Spleen (tissue), 13 donors: ENCODE results near the gene TENT5A. TPM values are rescaled to one million over a fixed set of nuclear protein-coding genes. Genes with fewer than 3 reads are reported as not detected.

Experiments
- DNase-seq: peaks from one replicate; pipeline ENCODE4 v3.0.0-alpha.2; 2020
- H3K27ac ChIP-seq, 8 donors: fragments of 200-600 bp; sonication (generic) in 7 of 8; 1 replicate in 4 of 8; 2 replicates in 4 of 8; pipeline versions ENCODE4 v1.5.0 to v1.8.0; 2016 to 2021; ENCODE audit warnings: inconsistent platforms in 4 of 8, mild to moderate bottlenecking in 4 of 8, moderate library complexity in 1 of 8
- H3K27me3 ChIP-seq, 7 donors: fragments of 200-600 bp; sonication (generic) in 6 of 7; replicated peaks in 1 of 7; 1 replicate in 4 of 7; 2 replicates in 3 of 7; pipeline versions ENCODE4 v1.5.0 to v1.8.0; 2016 to 2021; ENCODE audit warnings: inconsistent platforms in 3 of 7, mild to moderate bottlenecking in 1 of 7
- H3K36me3 ChIP-seq, 6 donors: fragments of 200-600 bp; sonication (generic) in 5 of 6; 1 replicate in 4 of 6; 2 replicates in 2 of 6; pipeline versions ENCODE4 v1.5.0 to v1.8.0; 2016 to 2021; ENCODE audit warnings: inconsistent platforms in 2 of 6
- H3K4me1 ChIP-seq, 6 donors: fragments of 200-600 bp; sonication (generic) in 5 of 6; 1 replicate in 3 of 6; 2 replicates in 3 of 6; pipeline versions ENCODE4 v1.5.0 to v1.8.0; 2016 to 2021; ENCODE audit warnings: inconsistent platforms in 3 of 6
- H3K4me3 ChIP-seq, 8 donors: fragments of 200-600 bp; sonication (generic) in 7 of 8; 1 replicate in 4 of 8; 2 replicates in 4 of 8; pipeline versions ENCODE4 v1.5.0 to v1.8.0; 2016 to 2021; ENCODE audit warnings: inconsistent platforms in 4 of 8, mild to moderate bottlenecking in 4 of 8, moderate library complexity in 2 of 8
- H3K9me3 ChIP-seq, 8 donors: fragments of 200-600 bp; sonication (generic) in 7 of 8; 1 replicate in 4 of 8; 2 replicates in 4 of 8; pipeline versions ENCODE4 v1.5.0 to v1.8.0; 2016 to 2021; ENCODE audit warnings: inconsistent platforms in 4 of 8
- CTCF ChIP-seq, 11 experiments: fragments of 200-600 bp in 7 of 11; fragments of 450-650 bp in 4 of 11; sonication (generic) in 4 of 11; IDR thresholded peaks in 8 of 11; conservative IDR thresholded peaks in 3 of 11; 1 replicate in 7 of 11; 2 replicates in 4 of 11; pipeline versions ENCODE4 v1.4.0 to v1.8.0; 2016 to 2021; ENCODE audit warnings: antibody characterized with exemption in 11 of 11, inconsistent platforms in 4 of 11, mild to moderate bottlenecking in 1 of 11
- POLR2A ChIP-seq, 3 donors: fragments of 450-650 bp; IDR thresholded peaks; one replicate each; pipeline ENCODE4 v1.5.1; 2017; ENCODE audit warnings: antibody characterized with exemption in 3 of 3, mild to moderate bottlenecking in 1 of 3
- POLR2AphosphoS5 ChIP-seq, 3 donors: sonication (generic); formaldehyde crosslinking; IDR thresholded peaks; one replicate each; pipeline ENCODE4 v1.5.1; 2017; ENCODE audit warnings: antibody characterized with exemption in 3 of 3
- WGBS, 5 donors: extraction: QIAGEN DNeasy Blood & Tissue Kit in 3 of 5; methylation state at CpG; one replicate each; pipeline versions ENCODE4 v1.1.5 to v1.1.7; 2013 to 2018; 5-methylcytosine and 5-hydroxymethylcytosine counted together
- intact Hi-C: fragments of 100-400 bp; cut with DNase I; formaldehyde crosslinking; loops from one replicate; pipeline ENCODE4 v1.15.0; 2023; ENCODE audit warnings: low total_unique reads
- long read RNA-seq, 2 donors: transcript quantifications; one replicate each; lab custom pipeline, GENCODE V29; 2026
- polyA plus RNA-seq, 3 donors: library from polyadenylated mRNA; stranded (reverse); fragments of 200-250 nt; gene quantifications; one replicate each; pipeline ENCODE4 v1.2.1, GENCODE V29; 2013
- total RNA-seq, 7 donors: library from RNA; depleted of rRNA in 3 of 7; stranded (reverse); fragments of >200 nt in 3 of 7; fragmentation: NEBNext Ultra II Directional in 4 of 7; extraction: Animal tissue kit (Norgen Biotek cat#: 25700) in 4 of 7; gene quantifications; one replicate each; pipeline versions ENCODE4 v1.1.0 to v1.2.1, GENCODE V29; 2016 to 2021
- donor health status: healthy with polysubstance abuse.
- donor health status: DM: no; HTN: no; CAD: no; lungs with moderate emphysema.
- donor health status: DM: no; HTN: no; CAD: no.
- donor health status: Bipolar disorder and iron deficiency.
- donor health status: healthy.
- donor health status: DM: no; HTN: no; CAD: no.
- donor health status: DM: yes; HTN: yes; CAD: no.

The TENT5A gene
- total RNA-seq (10 to 100 TPM in 6 of 7 donors, 1 to 10 TPM in 1; 10.0 to 25.2 (median 17.4) TPM), polyA plus RNA-seq (1 to 10 TPM; 3.0 to 5.8 (median 4.4) TPM)
- long read RNA-seq, donor 1, full-length matches to known transcripts, result 6 of 6 reads
- long read RNA-seq, donor 1, partial matches to known transcripts, result 0 of 6 reads
- long read RNA-seq, donor 1, other reads (novel, unspliced or antisense), result 0 of 6 reads
- long read RNA-seq, donor 2, full-length matches to known transcripts, result 1 of 1 reads
- long read RNA-seq, donor 2, partial matches to known transcripts, result 0 of 1 reads
- long read RNA-seq, donor 2, other reads (novel, unspliced or antisense), result 0 of 1 reads

GRCh38 chr6:81752084-81752920, at the start of gene TENT5A:
TSS of gene TENT5A (minus strand) at chr6:81752681. CDS start at chr6:81752141, 540 bp downstream.
- WGBS, 5 donors, result 1 to 4% (median 1%) methylated on average over 41 to 77 of the region's 77 CpGs
- DNase-seq, result peak; percentile 97
- Histone ChIP-seq H3K4me1 (peaks cover 4 to 67% (median 50%) of the 10 kb centered on the region in 6 donors), H3K9me3 (no peaks in the 10 kb centered on the region), H3K36me3 (peaks cover 0 to 20% (median 0%) of the 10 kb centered on the region in 6 donors), H3K27me3 (no peaks in the 10 kb centered on the region), H3K27ac (peak within 1 kb of the TSS; percentile 90 to 99 (median 98)), H3K4me3 (peak within 1 kb of the TSS; percentile 73 to 87 (median 84))
- intact Hi-C loops, result no loop called here
- TF ChIP-seq POLR2A (IDR thresholded peaks at IDR 0.05), result peak in 2 of 3 donors; percentile 46 to 77
- peak in 2 of 11 experiments; percentile 8 to 31 for TF ChIP-seq CTCF (IDR thresholded peaks at IDR 0.05 in 8 of 11, conservative IDR thresholded peaks at IDR 0.05 in 3 of 11)
- peak; percentile 90 to 95 (median 95) for TF ChIP-seq POLR2AphosphoS5 (IDR thresholded peaks at IDR 0.05)

GRCh38 chr6:81801489-81801888, 49.0 kb upstream of the TENT5A start:
- Histone ChIP-seq H3K9me3 (no peaks in the 10 kb centered on the region), H3K27me3 (no peaks in the 10 kb centered on the region), H3K36me3 (no peaks in the 10 kb centered on the region), H3K27ac (no peak overlapping the region), H3K4me1 (no peaks in the 10 kb centered on the region), H3K4me3 (no peak overlapping the region)
- TF ChIP-seq CTCF (IDR thresholded peaks at IDR 0.05 in 8 of 11, conservative IDR thresholded peaks at IDR 0.05 in 3 of 11), result no peak
- intact Hi-C loops, result no loop called here
- 80 to 91% (median 83%) methylated on average over 3 of the region's 3 CpGs for whole genome bisulfite sequencing, 5 donors
- no peak for DNase-seq

GRCh38 chr6:81800666-81801065, 48.2 kb upstream of the TENT5A start:
- H3K27ac ChIP-seq, result no peak overlapping the region
- no peaks in the 10 kb centered on the region for H3K4me1 ChIP-seq
- no peak overlapping the region for H3K4me3 ChIP-seq
- intact Hi-C loops, result no loop called here
- DNase-seq, result no peak
- H3K9me3 ChIP-seq, result peaks cover 0 to 7% (median 0%) of the 10 kb centered on the region in 8 donors
- no peaks in the 10 kb centered on the region for H3K27me3 ChIP-seq
- no peaks in the 10 kb centered on the region for H3K36me3 ChIP-seq
- WGBS, 5 donors, result 51 to 67% (median 61%) methylated on average over 3 of the region's 3 CpGs
- no peak for TF ChIP-seq CTCF (IDR thresholded peaks at IDR 0.05 in 8 of 11, conservative IDR thresholded peaks at IDR 0.05 in 3 of 11)
- no peak for TF ChIP-seq POLR2AphosphoS5 (IDR thresholded peaks at IDR 0.05)

- peaks cover 0 to under 1% (median 0%) of the 10 kb centered on the region in 6 donors for H3K4me1 ChIP-seq
- no peak for DNase-seq
- no peaks in the 10 kb centered on the region for H3K27me3 ChIP-seq
- no peak for TF ChIP-seq CTCF (IDR thresholded peaks at IDR 0.05 in 8 of 11, conservative IDR thresholded peaks at IDR 0.05 in 3 of 11)
- TF ChIP-seq POLR2A (IDR thresholded peaks at IDR 0.05), result no peak
- TF ChIP-seq POLR2AphosphoS5 (IDR thresholded peaks at IDR 0.05), result no peak
- peaks cover 0 to 8% (median 0%) of the 10 kb centered on the region in 8 donors for H3K9me3 ChIP-seq
- no peak overlapping the region for H3K4me3 ChIP-seq
- intact Hi-C loops, result no loop called here
- H3K36me3 ChIP-seq, result no peaks in the 10 kb centered on the region
- WGBS, 5 donors, result 65 to 92% (median 76%) methylated on average over 1 of the region's 1 CpG
- H3K27ac ChIP-seq, result no peak overlapping the region
These were observed 46.8 kb upstream of the TENT5A start for GRCh38 chr6:81799323-81799722.
